WTC11 (cell line): ENCODE results near the gene MOV10. TPM values are rescaled to one million over a fixed set of nuclear protein-coding genes. Genes with fewer than 3 reads are reported as not detected.

Experiments
- ATAC-seq: fragments of 200-7000 bp; cut with Tn5 transposase; 2 replicates; pipeline ENCODE4 v1.10.0; 2021; ENCODE audit warnings: mild to moderate bottlenecking, moderate library complexity
- CTCF ChIA-PET: fragments of 300-600 bp; sonication (Branson Sonifier 250); formaldehyde crosslinking; loops from one replicate; lab custom pipeline; 2021; ENCODE audit warnings: antibody characterized with exemption; lab: Charles Lee
- POLR2A ChIA-PET: fragments of 350-600 bp; sonication (Branson Sonifier 250); formaldehyde crosslinking; loops from one replicate; lab custom pipeline; 2021; ENCODE audit warnings: antibody characterized with exemption; lab: Charles Lee
- DNase-seq: peaks from one replicate; pipeline ENCODE4 v3.0.0; 2021; ENCODE audit warnings: low spot score
- H3K27ac Mint-ChIP-seq: 2 replicates; pipeline ENCODE4 v1.8.0; 2021; ENCODE audit warnings: mixed read lengths
- H3K27me3 Mint-ChIP-seq: 2 replicates; pipeline ENCODE4 v1.8.0; 2021; ENCODE audit warnings: low read depth, mild to moderate bottlenecking, moderate library complexity, mixed read lengths
- H3K36me3 Mint-ChIP-seq: 2 replicates; pipeline ENCODE4 v1.8.0; 2021; ENCODE audit warnings: mixed read lengths
- H3K4me1 Mint-ChIP-seq: 2 replicates; pipeline ENCODE4 v1.8.0; 2022; ENCODE audit warnings: mixed read lengths
- H3K4me3 Mint-ChIP-seq: 2 replicates; pipeline ENCODE4 v1.8.0; 2021; ENCODE audit warnings: mild to moderate bottlenecking, moderate library complexity, mixed read lengths
- H3K9me3 Mint-ChIP-seq: 2 replicates; pipeline ENCODE4 v1.8.0; 2021; ENCODE audit warnings: mixed read lengths
- CBFB ChIP-seq: sonication (generic); formaldehyde crosslinking; IDR thresholded peaks from 2 replicates; pipeline ENCODE4 v1.8.1; 2022; ENCODE audit warnings: mild to moderate bottlenecking, low read depth, missing genetic modification reagents
- FOXJ3 ChIP-seq: sonication (generic); formaldehyde crosslinking; IDR thresholded peaks from 2 replicates; pipeline ENCODE4 v1.9.0; 2021; ENCODE audit warnings: missing genetic modification reagents, mild to moderate bottlenecking, borderline replicate concordance
- IRF2 ChIP-seq: sonication (generic); formaldehyde crosslinking; IDR thresholded peaks from 2 replicates; pipeline ENCODE4 v1.8.0; 2022; ENCODE audit warnings: low read depth, missing genetic modification reagents, borderline replicate concordance
- JUN ChIP-seq: sonication (generic); formaldehyde crosslinking; IDR thresholded peaks from 2 replicates; pipeline ENCODE4 v1.8.0; 2023; ENCODE audit warnings: mild to moderate bottlenecking, missing genetic modification reagents
- NFE2L1 ChIP-seq: sonication (generic); formaldehyde crosslinking; IDR thresholded peaks from 2 replicates; pipeline ENCODE4 v1.8.1; 2023; ENCODE audit warnings: missing genetic modification reagents
- NFYB ChIP-seq: sonication (generic); formaldehyde crosslinking; conservative IDR thresholded peaks from 2 replicates; pipeline ENCODE4 v1.8.0; 2022; ENCODE audit warnings: low read depth, missing genetic modification reagents
- OVOL2 ChIP-seq: fragments of 250-450 bp; sonication (Bioruptor Pico); IDR thresholded peaks from 2 replicates; pipeline ENCODE4 v1.9.0; 2021; ENCODE audit warnings: mild to moderate bottlenecking, borderline replicate concordance
- PRRX2 ChIP-seq: fragments of 250-450 bp; sonication (Bioruptor Pico); IDR thresholded peaks from 2 replicates; pipeline ENCODE4 v1.8.0; 2021; ENCODE audit warnings: mild to moderate bottlenecking
- SMAD3 ChIP-seq: sonication (generic); formaldehyde crosslinking; IDR thresholded peaks from 2 replicates; pipeline ENCODE4 v1.8.0; 2022; ENCODE audit warnings: missing genetic modification reagents, mild to moderate bottlenecking, borderline replicate concordance
- SP1 ChIP-seq: sonication (generic); formaldehyde crosslinking; conservative IDR thresholded peaks from 2 replicates; pipeline ENCODE4 v1.8.1; 2022; ENCODE audit warnings: missing genetic modification reagents
- TCF7 ChIP-seq: sonication (generic); formaldehyde crosslinking; IDR thresholded peaks from 2 replicates; pipeline ENCODE4 v1.8.0; 2022; ENCODE audit warnings: mild to moderate bottlenecking, low read depth, missing genetic modification reagents, moderate library complexity
- ZNF121 ChIP-seq: sonication (generic); formaldehyde crosslinking; IDR thresholded peaks from 2 replicates; pipeline ENCODE4 v1.8.0; 2023; ENCODE audit warnings: missing genetic modification reagents
- ZNF263 ChIP-seq: sonication (generic); formaldehyde crosslinking; IDR thresholded peaks from 2 replicates; pipeline ENCODE4 v1.8.1; 2022; ENCODE audit warnings: low read depth, mild to moderate bottlenecking, moderate library complexity, missing genetic modification reagents
- total RNA-seq: library from RNA; stranded (reverse); gene quantifications from 3 replicates; pipeline ENCODE4 v1.2.3, GENCODE V29; 2021
- TF ChIP-seq, protein P1 (sequence below): sonication (generic); formaldehyde crosslinking; IDR thresholded peaks from 2 replicates; pipeline ENCODE4 v1.8.0; 2023; ENCODE audit warnings: missing genetic modification reagents, mild to moderate bottlenecking, borderline replicate concordance
- TF ChIP-seq, protein P2 (sequence below): sonication (generic); formaldehyde crosslinking; IDR thresholded peaks from 2 replicates; pipeline ENCODE4 v1.8.0; 2023; ENCODE audit warnings: mild to moderate bottlenecking, missing genetic modification reagents
- TF ChIP-seq, protein P3 (sequence below): sonication (generic); formaldehyde crosslinking; IDR thresholded peaks from 2 replicates; pipeline ENCODE4 v1.8.1; 2023; ENCODE audit warnings: mild to moderate bottlenecking, missing genetic modification reagents, borderline replicate concordance
- TF ChIP-seq, protein P4 (sequence below): fragments of 250-450 bp; sonication (Bioruptor Pico); IDR thresholded peaks from 2 replicates; pipeline ENCODE4 v1.9.0; 2021; ENCODE audit warnings: mild to moderate bottlenecking
- TF ChIP-seq, protein P5 (sequence below): sonication (generic); formaldehyde crosslinking; IDR thresholded peaks from 2 replicates; pipeline ENCODE4 v1.8.0; 2022; ENCODE audit warnings: mild to moderate bottlenecking, missing genetic modification reagents
- TF ChIP-seq, protein P6 (sequence below): sonication (generic); formaldehyde crosslinking; IDR thresholded peaks from 2 replicates; pipeline ENCODE4 v1.8.1; 2023; ENCODE audit warnings: mild to moderate bottlenecking, missing genetic modification reagents, moderate library complexity
- TF ChIP-seq, protein P7 (sequence below): sonication (generic); formaldehyde crosslinking; IDR thresholded peaks from 2 replicates; pipeline ENCODE4 v1.8.1; 2023; ENCODE audit warnings: mild to moderate bottlenecking, missing genetic modification reagents, moderate library complexity

MOV10 gene
- total RNA-seq, 1 experiment from 2014 or later: 80.7 TPM

DNA sequence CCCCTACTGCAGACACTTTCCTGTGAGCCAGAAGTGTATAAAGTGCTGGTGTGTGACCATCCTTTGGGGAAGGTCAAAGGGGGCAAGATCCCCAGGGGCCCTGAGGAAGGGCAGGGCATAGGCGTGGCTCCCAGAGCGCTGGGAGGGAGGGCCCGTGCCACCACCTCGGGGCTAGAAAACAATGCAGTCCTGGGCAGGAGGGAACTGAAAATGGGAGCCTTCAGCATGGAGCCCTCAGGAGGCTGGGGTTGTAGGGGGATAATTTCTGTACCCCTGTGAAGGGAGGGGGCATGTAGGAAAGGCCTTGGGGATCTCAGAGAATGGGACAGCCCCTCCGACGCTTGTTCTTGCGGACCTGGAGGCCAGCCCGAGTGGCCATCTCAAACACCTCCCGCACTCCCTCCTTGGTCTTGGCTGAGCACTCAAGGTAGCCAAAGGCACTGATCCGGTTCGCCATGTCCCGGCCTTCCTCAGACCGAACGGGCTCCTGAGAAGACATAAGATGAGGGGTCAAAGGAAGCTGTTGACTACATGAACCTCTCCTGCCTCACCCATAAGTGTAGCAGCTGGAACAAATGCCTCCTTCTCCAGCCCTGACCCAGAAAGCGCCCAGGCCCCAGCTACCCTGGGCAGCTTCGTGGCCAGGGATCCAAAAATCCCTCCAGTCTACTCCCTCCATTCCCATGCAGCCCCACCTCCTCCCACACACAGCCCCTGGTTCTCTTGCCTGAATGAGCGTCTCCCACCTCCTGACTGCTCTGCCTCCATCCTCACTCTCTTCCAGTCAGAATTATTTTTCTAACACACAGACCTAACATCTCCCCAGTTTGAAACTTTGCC, 27.0 kb downstream of the MOV10 start:
- ATAC-seq (no peak), DNase-seq (no peak)
- POLR2A ChIA-PET: interaction anchor here (1.4 kb wide), 1 partner anchor 27 kb away, joined by 7 read pairs; the partner anchor contains the start of gene MOV10
- 0 out of 2 replicates have a peak overlapping the region, but pooled peaks have one; percentile 3 for H3K27ac Mint-ChIP-seq
- TF ChIP-seq FOXJ3 (CRISPR knock-in tag): no peak
- TF ChIP-seq, protein P1, sequence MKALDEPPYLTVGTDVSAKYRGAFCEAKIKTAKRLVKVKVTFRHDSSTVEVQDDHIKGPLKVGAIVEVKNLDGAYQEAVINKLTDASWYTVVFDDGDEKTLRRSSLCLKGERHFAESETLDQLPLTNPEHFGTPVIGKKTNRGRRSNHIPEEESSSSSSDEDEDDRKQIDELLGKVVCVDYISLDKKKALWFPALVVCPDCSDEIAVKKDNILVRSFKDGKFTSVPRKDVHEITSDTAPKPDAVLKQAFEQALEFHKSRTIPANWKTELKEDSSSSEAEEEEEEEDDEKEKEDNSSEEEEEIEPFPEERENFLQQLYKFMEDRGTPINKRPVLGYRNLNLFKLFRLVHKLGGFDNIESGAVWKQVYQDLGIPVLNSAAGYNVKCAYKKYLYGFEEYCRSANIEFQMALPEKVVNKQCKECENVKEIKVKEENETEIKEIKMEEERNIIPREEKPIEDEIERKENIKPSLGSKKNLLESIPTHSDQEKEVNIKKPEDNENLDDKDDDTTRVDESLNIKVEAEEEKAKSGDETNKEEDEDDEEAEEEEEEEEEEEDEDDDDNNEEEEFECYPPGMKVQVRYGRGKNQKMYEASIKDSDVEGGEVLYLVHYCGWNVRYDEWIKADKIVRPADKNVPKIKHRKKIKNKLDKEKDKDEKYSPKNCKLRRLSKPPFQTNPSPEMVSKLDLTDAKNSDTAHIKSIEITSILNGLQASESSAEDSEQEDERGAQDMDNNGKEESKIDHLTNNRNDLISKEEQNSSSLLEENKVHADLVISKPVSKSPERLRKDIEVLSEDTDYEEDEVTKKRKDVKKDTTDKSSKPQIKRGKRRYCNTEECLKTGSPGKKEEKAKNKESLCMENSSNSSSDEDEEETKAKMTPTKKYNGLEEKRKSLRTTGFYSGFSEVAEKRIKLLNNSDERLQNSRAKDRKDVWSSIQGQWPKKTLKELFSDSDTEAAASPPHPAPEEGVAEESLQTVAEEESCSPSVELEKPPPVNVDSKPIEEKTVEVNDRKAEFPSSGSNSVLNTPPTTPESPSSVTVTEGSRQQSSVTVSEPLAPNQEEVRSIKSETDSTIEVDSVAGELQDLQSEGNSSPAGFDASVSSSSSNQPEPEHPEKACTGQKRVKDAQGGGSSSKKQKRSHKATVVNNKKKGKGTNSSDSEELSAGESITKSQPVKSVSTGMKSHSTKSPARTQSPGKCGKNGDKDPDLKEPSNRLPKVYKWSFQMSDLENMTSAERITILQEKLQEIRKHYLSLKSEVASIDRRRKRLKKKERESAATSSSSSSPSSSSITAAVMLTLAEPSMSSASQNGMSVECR (CRISPR knock-in tag): no peak
- no peak for TF ChIP-seq SP1 (CRISPR knock-in tag)
- TF ChIP-seq, protein P2, sequence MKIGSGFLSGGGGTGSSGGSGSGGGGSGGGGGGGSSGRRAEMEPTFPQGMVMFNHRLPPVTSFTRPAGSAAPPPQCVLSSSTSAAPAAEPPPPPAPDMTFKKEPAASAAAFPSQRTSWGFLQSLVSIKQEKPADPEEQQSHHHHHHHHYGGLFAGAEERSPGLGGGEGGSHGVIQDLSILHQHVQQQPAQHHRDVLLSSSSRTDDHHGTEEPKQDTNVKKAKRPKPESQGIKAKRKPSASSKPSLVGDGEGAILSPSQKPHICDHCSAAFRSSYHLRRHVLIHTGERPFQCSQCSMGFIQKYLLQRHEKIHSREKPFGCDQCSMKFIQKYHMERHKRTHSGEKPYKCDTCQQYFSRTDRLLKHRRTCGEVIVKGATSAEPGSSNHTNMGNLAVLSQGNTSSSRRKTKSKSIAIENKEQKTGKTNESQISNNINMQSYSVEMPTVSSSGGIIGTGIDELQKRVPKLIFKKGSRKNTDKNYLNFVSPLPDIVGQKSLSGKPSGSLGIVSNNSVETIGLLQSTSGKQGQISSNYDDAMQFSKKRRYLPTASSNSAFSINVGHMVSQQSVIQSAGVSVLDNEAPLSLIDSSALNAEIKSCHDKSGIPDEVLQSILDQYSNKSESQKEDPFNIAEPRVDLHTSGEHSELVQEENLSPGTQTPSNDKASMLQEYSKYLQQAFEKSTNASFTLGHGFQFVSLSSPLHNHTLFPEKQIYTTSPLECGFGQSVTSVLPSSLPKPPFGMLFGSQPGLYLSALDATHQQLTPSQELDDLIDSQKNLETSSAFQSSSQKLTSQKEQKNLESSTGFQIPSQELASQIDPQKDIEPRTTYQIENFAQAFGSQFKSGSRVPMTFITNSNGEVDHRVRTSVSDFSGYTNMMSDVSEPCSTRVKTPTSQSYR: no peak
- TF ChIP-seq, protein P3, sequence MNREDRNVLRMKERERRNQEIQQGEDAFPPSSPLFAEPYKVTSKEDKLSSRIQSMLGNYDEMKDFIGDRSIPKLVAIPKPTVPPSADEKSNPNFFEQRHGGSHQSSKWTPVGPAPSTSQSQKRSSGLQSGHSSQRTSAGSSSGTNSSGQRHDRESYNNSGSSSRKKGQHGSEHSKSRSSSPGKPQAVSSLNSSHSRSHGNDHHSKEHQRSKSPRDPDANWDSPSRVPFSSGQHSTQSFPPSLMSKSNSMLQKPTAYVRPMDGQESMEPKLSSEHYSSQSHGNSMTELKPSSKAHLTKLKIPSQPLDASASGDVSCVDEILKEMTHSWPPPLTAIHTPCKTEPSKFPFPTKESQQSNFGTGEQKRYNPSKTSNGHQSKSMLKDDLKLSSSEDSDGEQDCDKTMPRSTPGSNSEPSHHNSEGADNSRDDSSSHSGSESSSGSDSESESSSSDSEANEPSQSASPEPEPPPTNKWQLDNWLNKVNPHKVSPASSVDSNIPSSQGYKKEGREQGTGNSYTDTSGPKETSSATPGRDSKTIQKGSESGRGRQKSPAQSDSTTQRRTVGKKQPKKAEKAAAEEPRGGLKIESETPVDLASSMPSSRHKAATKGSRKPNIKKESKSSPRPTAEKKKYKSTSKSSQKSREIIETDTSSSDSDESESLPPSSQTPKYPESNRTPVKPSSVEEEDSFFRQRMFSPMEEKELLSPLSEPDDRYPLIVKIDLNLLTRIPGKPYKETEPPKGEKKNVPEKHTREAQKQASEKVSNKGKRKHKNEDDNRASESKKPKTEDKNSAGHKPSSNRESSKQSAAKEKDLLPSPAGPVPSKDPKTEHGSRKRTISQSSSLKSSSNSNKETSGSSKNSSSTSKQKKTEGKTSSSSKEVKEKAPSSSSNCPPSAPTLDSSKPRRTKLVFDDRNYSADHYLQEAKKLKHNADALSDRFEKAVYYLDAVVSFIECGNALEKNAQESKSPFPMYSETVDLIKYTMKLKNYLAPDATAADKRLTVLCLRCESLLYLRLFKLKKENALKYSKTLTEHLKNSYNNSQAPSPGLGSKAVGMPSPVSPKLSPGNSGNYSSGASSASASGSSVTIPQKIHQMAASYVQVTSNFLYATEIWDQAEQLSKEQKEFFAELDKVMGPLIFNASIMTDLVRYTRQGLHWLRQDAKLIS (CRISPR knock-in tag): no peak
- TF ChIP-seq, protein P4, sequence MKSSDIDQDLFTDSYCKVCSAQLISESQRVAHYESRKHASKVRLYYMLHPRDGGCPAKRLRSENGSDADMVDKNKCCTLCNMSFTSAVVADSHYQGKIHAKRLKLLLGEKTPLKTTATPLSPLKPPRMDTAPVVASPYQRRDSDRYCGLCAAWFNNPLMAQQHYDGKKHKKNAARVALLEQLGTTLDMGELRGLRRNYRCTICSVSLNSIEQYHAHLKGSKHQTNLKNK: no peak
- TF ChIP-seq CBFB (CRISPR knock-in tag): no peak
- TF ChIP-seq SMAD3: no peak
- no peak for TF ChIP-seq ZNF263 (CRISPR knock-in tag)
- no peak for TF ChIP-seq PRRX2 (CRISPR knock-in tag)
- no peak for TF ChIP-seq IRF2
- TF ChIP-seq, protein P5, sequence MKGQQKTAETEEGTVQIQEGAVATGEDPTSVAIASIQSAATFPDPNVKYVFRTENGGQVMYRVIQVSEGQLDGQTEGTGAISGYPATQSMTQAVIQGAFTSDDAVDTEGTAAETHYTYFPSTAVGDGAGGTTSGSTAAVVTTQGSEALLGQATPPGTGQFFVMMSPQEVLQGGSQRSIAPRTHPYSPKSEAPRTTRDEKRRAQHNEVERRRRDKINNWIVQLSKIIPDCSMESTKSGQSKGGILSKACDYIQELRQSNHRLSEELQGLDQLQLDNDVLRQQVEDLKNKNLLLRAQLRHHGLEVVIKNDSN (CRISPR knock-in tag): no peak
- TF ChIP-seq NFYB (CRISPR knock-in tag): no peak
- TF ChIP-seq JUN: no peak
- TF ChIP-seq, protein P6, sequence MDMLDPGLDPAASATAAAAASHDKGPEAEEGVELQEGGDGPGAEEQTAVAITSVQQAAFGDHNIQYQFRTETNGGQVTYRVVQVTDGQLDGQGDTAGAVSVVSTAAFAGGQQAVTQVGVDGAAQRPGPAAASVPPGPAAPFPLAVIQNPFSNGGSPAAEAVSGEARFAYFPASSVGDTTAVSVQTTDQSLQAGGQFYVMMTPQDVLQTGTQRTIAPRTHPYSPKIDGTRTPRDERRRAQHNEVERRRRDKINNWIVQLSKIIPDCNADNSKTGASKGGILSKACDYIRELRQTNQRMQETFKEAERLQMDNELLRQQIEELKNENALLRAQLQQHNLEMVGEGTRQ (CRISPR knock-in tag): no peak
- no peak for TF ChIP-seq NFE2L1 (CRISPR knock-in tag)
- no peak for TF ChIP-seq OVOL2 (CRISPR knock-in tag)
- TF ChIP-seq, protein P7, sequence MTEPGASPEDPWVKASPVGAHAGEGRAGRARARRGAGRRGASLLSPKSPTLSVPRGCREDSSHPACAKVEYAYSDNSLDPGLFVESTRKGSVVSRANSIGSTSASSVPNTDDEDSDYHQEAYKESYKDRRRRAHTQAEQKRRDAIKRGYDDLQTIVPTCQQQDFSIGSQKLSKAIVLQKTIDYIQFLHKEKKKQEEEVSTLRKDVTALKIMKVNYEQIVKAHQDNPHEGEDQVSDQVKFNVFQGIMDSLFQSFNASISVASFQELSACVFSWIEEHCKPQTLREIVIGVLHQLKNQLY: no peak
- no peak for TF ChIP-seq TCF7 (CRISPR knock-in tag)
- TF ChIP-seq ZNF121 (CRISPR knock-in tag): no peak
- H3K36me3 Mint-ChIP-seq: peaks cover 45% of the 10 kb centered on the region
- H3K4me3 Mint-ChIP-seq: peak overlapping the region; percentile 17; the same call in 1 of the 2 replicates
- H3K27me3 Mint-ChIP-seq: peaks cover 31% of the 10 kb centered on the region
- CTCF ChIA-PET: interaction anchor here (1.5 to 1.8 kb wide), 2 partner anchors 29 to 311 kb away, joined by 3 to 13 read pairs; no protein-coding TSS in a partner anchor
- H3K4me1 Mint-ChIP-seq: peaks cover 85% of the 10 kb centered on the region
- no peaks in the 10 kb centered on the region for H3K9me3 Mint-ChIP-seq
